IMR-90 (cell line): ENCODE results near the gene FKBP6. TPM values are rescaled to one million over a fixed set of nuclear protein-coding genes. Genes with fewer than 3 reads are reported as not detected.

Source experiments
- ATAC-seq: fragments of 200-7000 bp; cut with Tn5 transposase; 2 replicates; pipeline ENCODE4 v1.9.1; 2020; ENCODE audit warnings: low read depth, mild to moderate bottlenecking, moderate library complexity
- BruUV-seq: library from RNA; stranded (reverse); fragments of 400-500 nt; replicated peaks from 2 replicates; lab custom pipeline; 2021; lab: Mats Ljungman, UMichigan
- CTCF ChIA-PET: fragments of 300-600 bp; formaldehyde crosslinking; extraction: SDS; loops from one replicate; lab custom pipeline; 2021; ENCODE audit warnings: antibody characterized with exemption; lab: Yijun Ruan, JAX
- POLR2A ChIA-PET: fragments of 300-600 bp; sonication (Branson Sonifier 250); formaldehyde crosslinking; loops from one replicate; lab custom pipeline; 2022; ENCODE audit warnings: antibody characterized with exemption; ENCODE audit not compliant: unreplicated experiment; lab: Charles Lee
- DNase-seq: peaks from one replicate; pipeline ENCODE4 v3.0.0; 2013
- H2AFZ ChIP-seq: replicated peaks from 2 replicates; pipeline ENCODE3; 2013; ENCODE audit warnings: low read length, mild to moderate bottlenecking; ENCODE audit not compliant: poor library complexity
- H2AK5ac ChIP-seq: 2 replicates; pipeline ENCODE4 v1.6.1; 2013; ENCODE audit warnings: low read depth, low read length, inconsistent platforms
- H2AK9ac ChIP-seq: replicated peaks from 2 replicates; pipeline ENCODE3; 2013; ENCODE audit warnings: mild to moderate bottlenecking, low read depth, low read length, moderate library complexity; ENCODE audit not compliant: poor library complexity
- H2BK120ac ChIP-seq: 2 replicates; pipeline ENCODE4 v1.6.1; 2013; ENCODE audit warnings: low read depth, low read length, inconsistent platforms
- H2BK15ac ChIP-seq: 3 replicates; pipeline ENCODE4 v1.6.1; 2013; ENCODE audit warnings: low read depth, low read length, inconsistent platforms
- H2BK20ac ChIP-seq: 2 replicates; pipeline ENCODE4 v1.6.1; 2013; ENCODE audit warnings: low read depth, mild to moderate bottlenecking, inconsistent platforms, low read length, moderate library complexity
- H2BK5ac ChIP-seq: 2 replicates; pipeline ENCODE4 v1.6.1; 2013; ENCODE audit warnings: mild to moderate bottlenecking, low read depth, low read length, inconsistent platforms; ENCODE audit not compliant: poor library complexity, severe bottlenecking
- H3K14ac ChIP-seq: replicated peaks from 2 replicates; pipeline ENCODE4 v1.6.1; 2013; ENCODE audit warnings: low read depth, low read length, inconsistent platforms
- H3K18ac ChIP-seq: 2 replicates; pipeline ENCODE4 v1.6.1; 2013; ENCODE audit warnings: low read depth, low read length, control low read depth
- H3K23ac ChIP-seq: 2 replicates; pipeline ENCODE4 v1.6.1; 2013; ENCODE audit warnings: low read depth, low read length, inconsistent platforms
- H3K27ac ChIP-seq: 2 replicates; pipeline ENCODE4 v1.5.1; 2013; ENCODE audit warnings: mild to moderate bottlenecking, control low read depth, low read length; ENCODE audit not compliant: insufficient read depth
- H3K27me3 ChIP-seq: 2 replicates; pipeline ENCODE4 v1.6.1; 2013; ENCODE audit warnings: low read length; ENCODE audit not compliant: control insufficient read depth, insufficient read depth
- H3K36me3 ChIP-seq: 2 replicates; pipeline ENCODE4 v1.6.1; 2013; ENCODE audit warnings: low read length, mixed read lengths; ENCODE audit not compliant: control insufficient read depth, insufficient read depth
- H3K4ac ChIP-seq: 2 replicates; pipeline ENCODE4 v1.6.1; 2013; ENCODE audit warnings: low read depth, low read length, inconsistent platforms
- H3K4me1 ChIP-seq: 2 replicates; pipeline ENCODE4 v1.6.1; 2013; ENCODE audit warnings: low read length, mixed read lengths; ENCODE audit not compliant: control insufficient read depth, insufficient read depth
- H3K4me2 ChIP-seq: 2 replicates; pipeline ENCODE4 v1.6.1; 2013; ENCODE audit warnings: low read depth, mild to moderate bottlenecking, control low read depth, low read length, moderate library complexity
- H3K4me3 ChIP-seq: 2 replicates; pipeline ENCODE4 v1.5.1; 2013; ENCODE audit warnings: low read depth, mild to moderate bottlenecking, control low read depth, low read length, moderate library complexity; ENCODE audit not compliant: insufficient read depth
- H3K56ac ChIP-seq: 2 replicates; pipeline ENCODE4 v1.6.1; 2013; ENCODE audit warnings: low read length, inconsistent platforms; ENCODE audit not compliant: insufficient read depth; ENCODE audit errors: extremely low read depth
- H3K79me1 ChIP-seq, 2 experiments: 2 replicates each; pipeline ENCODE4 v1.6.1; 2013; ENCODE audit warnings: low read length in 2 of 2, inconsistent platforms in 1 of 2, low read depth in 1 of 2
- H3K9ac ChIP-seq: 2 replicates; pipeline ENCODE4 v1.6.1; 2013; ENCODE audit warnings: low read depth, low read length, control low read depth
- H3K9me1 ChIP-seq: 2 replicates; pipeline ENCODE4 v1.6.1; 2013; ENCODE audit warnings: low read length, inconsistent platforms; ENCODE audit not compliant: insufficient read depth
- H3K9me3 ChIP-seq: 2 replicates; pipeline ENCODE4 v1.6.1; 2013; ENCODE audit warnings: low read length; ENCODE audit not compliant: control insufficient read depth, insufficient read depth
- H4K20me1 ChIP-seq: 2 replicates; pipeline ENCODE4 v1.6.1; 2013; ENCODE audit warnings: low read length, inconsistent platforms; ENCODE audit not compliant: insufficient read depth
- H4K5ac ChIP-seq: 2 replicates; pipeline ENCODE4 v1.6.1; 2013; ENCODE audit warnings: mild to moderate bottlenecking, low read depth, low read length, control low read depth
- H4K8ac ChIP-seq, 2 experiments: 2 replicates each; pipeline ENCODE4 v1.6.1; 2013; ENCODE audit warnings: low read depth in 2 of 2, low read length in 2 of 2, control low read depth in 1 of 2, inconsistent platforms in 1 of 2
- H4K91ac ChIP-seq: 2 replicates; pipeline ENCODE4 v1.6.1; 2013; ENCODE audit warnings: low read depth, low read length, inconsistent platforms; ENCODE audit not compliant: insufficient read depth
- CEBPB ChIP-seq: IDR thresholded peaks from 2 replicates; pipeline ENCODE4 v1.6.1; 2012; ENCODE audit warnings: low read depth, low read length, improper control_type of control experiment
- FOS ChIP-seq: fragments of 150-350 bp; IDR thresholded peaks from 2 replicates; pipeline ENCODE4 v1.6.1; 2016; ENCODE audit warnings: low read depth, low read length
- MXI1 ChIP-seq: IDR thresholded peaks from 2 replicates; pipeline ENCODE4 v1.6.1; 2012; ENCODE audit warnings: low read depth, mild to moderate bottlenecking, low read length, moderate library complexity, borderline replicate concordance
- RAD21 ChIP-seq: IDR thresholded peaks from 2 replicates; pipeline ENCODE4 v1.6.1; 2012; ENCODE audit warnings: low read length, improper control_type of control experiment
- RCOR1 ChIP-seq: IDR thresholded peaks from 2 replicates; pipeline ENCODE4 v1.6.1; 2012; ENCODE audit warnings: mild to moderate bottlenecking, low read length, improper control_type of control experiment; ENCODE audit not compliant: insufficient replicate concordance
- RFX5 ChIP-seq: IDR thresholded peaks from 2 replicates; pipeline ENCODE4 v1.8.0; 2012; ENCODE audit warnings: low read depth, mild to moderate bottlenecking, low read length, moderate library complexity
- SMC3 ChIP-seq: fragments of 150-350 bp; IDR thresholded peaks from 2 replicates; pipeline ENCODE4 v1.6.1; 2016; ENCODE audit warnings: low read depth, mild to moderate bottlenecking, antibody characterized with exemption, low read length, moderate library complexity
- WGBS, 2 experiments: methylation state at CpG; one replicate each; pipeline versions ENCODE4 v1.1.5 to v1.1.7; 2013; ENCODE audit warnings: missing lambda C conversion rate in 2 of 2; ENCODE audit not compliant: insufficient read length in 1 of 2; ENCODE audit errors: extremely low coverage in 2 of 2; 5-methylcytosine and 5-hydroxymethylcytosine counted together
- dilution Hi-C: fragments of 300-500 bp; cut with HindIII; formaldehyde crosslinking; loops from one replicate; pipeline ENCODE4 v1.14.3; 2018; ENCODE audit warnings: low sequenced_read_pairs; ENCODE audit not compliant: unreplicated experiment
- in situ Hi-C: fragments of 300-500 bp; cut with MboI; formaldehyde crosslinking; loops from 3 replicates; pipeline ENCODE4 v1.14.3; 2019; ENCODE audit warnings: low sequenced_read_pairs, inconsistent platforms, mixed read lengths
- intact Hi-C: fragments of 100-400 bp; cut with micrococcal nuclease; formaldehyde crosslinking; loops from 2 replicates; pipeline ENCODE4 v1.10.0; 2022
- polyA plus RNA-seq, 3 experiments: library from polyadenylated mRNA; depleted of rRNA; stranded (reverse); fragments of >200 nt; gene quantifications; 2 replicates each; pipeline ENCODE4 v1.2.3, GENCODE V29; 2012; ENCODE audit warnings: low replicate concordance in 1 of 3
- total RNA-seq: library from RNA; depleted of rRNA; stranded (reverse); fragments of >200 nt; gene quantifications from 2 replicates; pipeline ENCODE4 v1.2.3, GENCODE V29; 2012
- TF ChIP-seq, protein P1 (sequence below): conservative IDR thresholded peaks from 2 replicates; pipeline ENCODE4 v1.5.1; 2012; ENCODE audit warnings: mild to moderate bottlenecking, low read depth, low read length, improper control_type of control experiment
- TF ChIP-seq, protein P2 (sequence below): fragments of 150-350 bp; IDR thresholded peaks from 2 replicates; pipeline ENCODE4 v1.6.1; 2017; ENCODE audit warnings: mild to moderate bottlenecking, antibody characterized with exemption, low read length, low read depth

Gene FKBP6
- total and polyA plus RNA-seq, 2 of the 4 experiments (the other 2 are of a cell fraction) = not detected

GRCh38 chr7:73363225-73364005, 35.5 kb downstream of the FKBP6 start:
- dilution Hi-C loops = no loop called here
- POLR2A ChIA-PET = no interaction called here
- no peak overlapping the region for H3K27ac ChIP-seq
- H3K14ac ChIP-seq = no peak overlapping the region
- H3K79me1 ChIP-seq = no peaks in the 10 kb centered on the region
- no peak for DNase-seq
- TF ChIP-seq MXI1 (no peak), RAD21 (no peak), SMC3 (no peak), RCOR1 (no peak), FOS (no peak), RFX5 (no peak), CEBPB (no peak)
- TF ChIP-seq, protein P1, sequence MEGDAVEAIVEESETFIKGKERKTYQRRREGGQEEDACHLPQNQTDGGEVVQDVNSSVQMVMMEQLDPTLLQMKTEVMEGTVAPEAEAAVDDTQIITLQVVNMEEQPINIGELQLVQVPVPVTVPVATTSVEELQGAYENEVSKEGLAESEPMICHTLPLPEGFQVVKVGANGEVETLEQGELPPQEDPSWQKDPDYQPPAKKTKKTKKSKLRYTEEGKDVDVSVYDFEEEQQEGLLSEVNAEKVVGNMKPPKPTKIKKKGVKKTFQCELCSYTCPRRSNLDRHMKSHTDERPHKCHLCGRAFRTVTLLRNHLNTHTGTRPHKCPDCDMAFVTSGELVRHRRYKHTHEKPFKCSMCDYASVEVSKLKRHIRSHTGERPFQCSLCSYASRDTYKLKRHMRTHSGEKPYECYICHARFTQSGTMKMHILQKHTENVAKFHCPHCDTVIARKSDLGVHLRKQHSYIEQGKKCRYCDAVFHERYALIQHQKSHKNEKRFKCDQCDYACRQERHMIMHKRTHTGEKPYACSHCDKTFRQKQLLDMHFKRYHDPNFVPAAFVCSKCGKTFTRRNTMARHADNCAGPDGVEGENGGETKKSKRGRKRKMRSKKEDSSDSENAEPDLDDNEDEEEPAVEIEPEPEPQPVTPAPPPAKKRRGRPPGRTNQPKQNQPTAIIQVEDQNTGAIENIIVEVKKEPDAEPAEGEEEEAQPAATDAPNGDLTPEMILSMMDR = no peak
- TF ChIP-seq, protein P2, sequence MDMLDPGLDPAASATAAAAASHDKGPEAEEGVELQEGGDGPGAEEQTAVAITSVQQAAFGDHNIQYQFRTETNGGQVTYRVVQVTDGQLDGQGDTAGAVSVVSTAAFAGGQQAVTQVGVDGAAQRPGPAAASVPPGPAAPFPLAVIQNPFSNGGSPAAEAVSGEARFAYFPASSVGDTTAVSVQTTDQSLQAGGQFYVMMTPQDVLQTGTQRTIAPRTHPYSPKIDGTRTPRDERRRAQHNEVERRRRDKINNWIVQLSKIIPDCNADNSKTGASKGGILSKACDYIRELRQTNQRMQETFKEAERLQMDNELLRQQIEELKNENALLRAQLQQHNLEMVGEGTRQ = no peak
- H2AFZ ChIP-seq = peak overlapping the region; percentile 13
- BruUV-seq = no TSS peak
- no peak overlapping the region for H3K4me3 ChIP-seq
- H3K18ac ChIP-seq = no peak overlapping the region
- no peaks in the 10 kb centered on the region for H3K9me3 ChIP-seq
- CTCF ChIA-PET = no interaction called here
- H3K9me1 ChIP-seq = no peaks in the 10 kb centered on the region
- H3K4ac ChIP-seq = no peak overlapping the region
- no peak overlapping the region for H2BK15ac ChIP-seq
- H3K4me2 ChIP-seq = no peak overlapping the region
- H3K4me1 ChIP-seq = no peaks in the 10 kb centered on the region; the same call in 1 of the 2 replicates
- ATAC-seq = no peak
- no peak overlapping the region for H2AK9ac ChIP-seq
- WGBS, 2 experiments = 66% methylated on average over 5 of the region's 28 CpGs; no CpG with 5 or more reads in 1 of the 2 experiments
- H2BK20ac ChIP-seq = no peak overlapping the region
- no peak overlapping the region for H3K56ac ChIP-seq
- in situ Hi-C loops = no loop called here
- H4K91ac ChIP-seq = no peak overlapping the region
- no peaks in the 10 kb centered on the region for H3K36me3 ChIP-seq
- H2AK5ac ChIP-seq = no peak overlapping the region
- no peaks in the 10 kb centered on the region for H4K20me1 ChIP-seq
- H3K27me3 ChIP-seq = peaks cover 14% of the 10 kb centered on the region
- no peak overlapping the region for H4K5ac ChIP-seq
- H2BK5ac ChIP-seq = no peak overlapping the region
- no peak overlapping the region for H3K9ac ChIP-seq
- no peak overlapping the region for H4K8ac ChIP-seq
- intact Hi-C loops = no loop called here
- no peak overlapping the region for H3K23ac ChIP-seq
- no peak overlapping the region for H2BK120ac ChIP-seq
